Activated CD4-positive, alpha-beta T cell treated with anti-CD3 and anti-CD28 coated beads, Interleukin-2, amount 50 U/mL, for 4 hours (primary cell): ENCODE data around the gene PLAAT2.
"Not testable (repeated sequence)": the region's sequence is repeated elsewhere in the genome, so short reads cannot be mapped to it uniquely, and the experiment has no call there.

Source experiments
- DNase-seq, 2 experiments: peaks; one replicate each; pipeline ENCODE4 v3.0.0-alpha.2; 2020

Gene PLAAT2

DNA sequence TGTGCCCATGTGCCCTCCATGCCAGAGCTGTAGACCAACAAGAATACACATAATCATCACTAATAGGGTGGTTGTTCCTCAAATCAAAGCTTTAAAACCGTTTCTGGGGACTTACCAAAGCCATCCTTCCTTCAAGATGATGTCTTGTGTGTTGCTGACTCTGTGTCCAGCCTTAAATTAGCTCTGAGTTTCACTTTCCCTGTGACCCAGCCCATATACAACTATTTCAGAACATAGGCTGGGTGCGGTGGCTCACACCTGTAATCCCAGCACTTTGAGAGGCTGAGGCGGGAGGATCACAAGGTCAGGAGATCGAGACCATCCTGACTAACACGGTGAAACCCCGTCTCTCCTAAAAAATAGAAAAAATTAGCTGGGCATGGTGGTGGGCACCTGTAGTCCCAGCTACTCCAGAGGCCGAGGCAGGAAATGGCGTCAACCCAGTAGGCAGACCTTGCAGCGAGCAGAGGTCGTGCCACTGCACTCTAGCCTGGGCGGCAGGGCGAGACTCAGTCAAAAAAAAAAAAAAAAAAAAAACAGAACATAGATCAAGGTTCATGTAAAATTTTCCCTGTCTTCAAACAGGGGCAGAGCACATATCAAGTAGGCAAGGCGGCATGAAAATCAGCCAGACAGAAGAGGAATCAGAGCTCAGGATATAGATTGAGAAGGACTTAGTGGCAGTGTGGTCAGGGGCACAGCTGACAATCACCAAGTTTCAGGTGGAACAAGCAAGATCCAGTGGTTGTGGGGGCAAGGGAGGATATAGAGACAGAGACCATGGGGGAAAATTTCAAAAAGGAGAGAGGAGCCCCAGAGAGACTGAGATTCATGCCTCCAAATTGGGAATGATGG, at the start of gene PLAAT2:
Gene PLAAT2 (minus strand): TSS at position 179 of the 855 bp plus-strand sequence. CDS start 55 bp downstream, at position 124.
- DNase-seq, result no peak

DNA sequence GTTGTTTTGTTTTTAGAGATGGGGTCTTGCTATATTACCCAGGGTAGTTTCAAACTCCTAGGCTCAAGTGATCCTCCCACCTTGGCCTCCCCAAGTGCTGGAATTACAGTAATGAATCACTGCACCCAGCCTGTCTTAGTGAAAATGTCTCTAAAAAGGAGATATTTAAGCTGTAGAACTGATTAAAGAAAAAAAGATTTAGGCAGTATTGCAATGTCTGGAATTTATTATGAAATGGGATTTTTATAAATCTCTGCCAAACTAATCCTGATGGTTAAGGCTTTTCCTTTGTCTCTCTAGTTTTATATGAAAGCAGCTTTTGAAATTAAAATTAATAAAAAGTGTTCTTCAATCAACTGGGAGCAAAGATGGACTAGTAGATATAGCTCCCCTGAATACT, 49.0 kb upstream of the PLAAT2 start:
- DNase-seq, result no peak

DNA sequence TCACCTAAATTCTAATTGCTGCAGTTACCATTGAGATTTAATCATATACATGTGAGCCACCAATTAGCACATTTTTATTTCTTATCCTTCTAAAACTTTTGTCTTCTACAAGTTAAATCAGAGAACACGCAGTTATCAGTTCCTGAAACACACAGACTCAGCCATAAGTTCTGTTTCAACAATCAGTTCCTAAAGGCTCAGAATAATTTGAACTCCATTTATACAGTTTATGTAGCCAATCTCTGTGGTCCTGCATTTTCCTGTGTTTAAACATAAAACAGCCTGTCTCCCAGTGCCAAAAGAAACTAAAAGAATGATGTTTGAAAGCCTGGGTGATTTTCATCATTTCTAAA, 48.2 kb upstream of the PLAAT2 start:
- DNase-seq, result no peak

DNA sequence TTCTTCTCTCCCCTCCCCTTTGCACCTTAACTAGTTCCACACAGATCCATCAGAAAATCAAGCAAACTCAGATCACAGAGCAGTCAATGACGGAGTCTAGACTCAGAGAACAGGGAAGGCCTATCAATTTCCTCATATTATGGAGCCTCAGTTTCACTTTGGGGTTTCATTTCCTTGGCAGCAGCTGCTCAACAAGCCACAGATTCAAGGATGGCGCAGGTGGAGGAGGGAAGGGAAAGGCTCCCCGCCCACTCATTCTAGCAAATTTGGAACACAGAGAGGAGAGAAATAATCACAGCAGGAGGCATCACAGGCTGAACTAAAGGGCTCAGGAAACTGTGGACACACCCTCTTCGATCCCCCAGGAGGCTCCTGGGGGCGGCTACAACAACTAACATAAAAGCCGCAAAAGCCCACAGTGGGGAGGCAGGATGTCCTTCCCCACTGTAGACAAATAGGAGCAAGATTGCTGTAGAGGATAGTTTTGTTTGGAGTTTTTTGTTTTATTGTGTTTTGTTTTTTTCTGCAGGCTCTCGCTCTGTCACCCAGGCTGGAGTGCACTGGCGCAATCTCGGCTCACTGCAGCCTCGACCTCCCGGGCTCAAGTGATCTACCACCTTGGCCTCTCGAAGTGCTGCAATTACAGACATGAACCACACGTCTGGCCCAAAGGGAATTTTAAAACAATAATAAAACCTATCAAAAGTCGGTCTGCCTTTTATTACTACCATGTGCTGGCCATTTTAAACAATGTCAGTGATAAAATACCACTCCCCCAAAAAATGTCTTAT, 47.6 kb upstream of the PLAAT2 start:
- DNase-seq, result no peak

DNA sequence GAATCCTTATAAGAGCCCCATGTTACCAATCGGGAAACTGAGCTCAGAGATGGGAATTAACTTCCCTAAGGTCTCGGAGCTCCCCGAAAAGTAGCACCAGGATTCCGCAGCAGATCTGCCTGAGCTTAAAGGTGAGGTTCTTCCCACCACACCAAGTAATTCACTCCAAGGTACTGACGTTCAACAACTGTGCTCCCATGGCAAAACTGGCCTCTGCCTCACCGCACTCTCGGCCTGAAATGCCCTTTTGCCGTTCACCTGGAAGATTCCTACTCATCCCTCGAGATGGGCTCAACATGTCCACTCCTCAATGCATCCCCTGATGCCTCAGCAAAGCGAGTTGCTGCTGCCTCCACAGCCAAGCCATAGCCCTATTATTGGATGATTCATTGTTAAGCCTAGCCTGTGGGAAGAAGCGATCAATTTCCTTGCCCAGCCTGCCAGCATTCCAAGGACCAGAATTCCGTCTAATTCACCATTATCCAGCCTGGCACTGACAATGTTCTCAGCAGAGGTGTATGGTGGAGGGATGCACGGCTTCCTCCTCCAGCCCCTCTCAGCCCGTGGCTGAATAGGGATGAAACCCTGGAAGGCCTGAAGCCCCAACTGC, 46.9 kb upstream of the PLAAT2 start:
- no peak for DNase-seq

DNA sequence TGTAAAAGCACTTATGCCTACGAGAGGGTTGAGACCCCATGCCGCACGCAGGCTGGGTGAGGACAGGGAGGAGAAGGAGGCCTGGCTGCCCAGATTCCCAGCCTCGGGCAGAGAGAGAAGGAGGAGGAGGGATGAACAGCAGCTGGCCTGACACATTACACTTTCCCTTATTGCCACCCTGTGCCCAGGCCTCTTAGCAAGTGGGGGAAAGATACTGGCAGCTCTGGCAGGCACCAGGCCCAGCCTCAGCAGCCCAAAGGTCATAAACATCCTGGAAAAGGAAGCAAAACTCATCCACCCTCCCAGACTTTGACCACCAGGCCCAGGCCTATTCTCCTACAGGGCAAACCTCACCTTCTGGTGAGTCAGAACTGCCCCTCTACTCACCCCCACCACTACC, 46.4 kb upstream of the PLAAT2 start:
- DNase-seq, result no peak

DNA sequence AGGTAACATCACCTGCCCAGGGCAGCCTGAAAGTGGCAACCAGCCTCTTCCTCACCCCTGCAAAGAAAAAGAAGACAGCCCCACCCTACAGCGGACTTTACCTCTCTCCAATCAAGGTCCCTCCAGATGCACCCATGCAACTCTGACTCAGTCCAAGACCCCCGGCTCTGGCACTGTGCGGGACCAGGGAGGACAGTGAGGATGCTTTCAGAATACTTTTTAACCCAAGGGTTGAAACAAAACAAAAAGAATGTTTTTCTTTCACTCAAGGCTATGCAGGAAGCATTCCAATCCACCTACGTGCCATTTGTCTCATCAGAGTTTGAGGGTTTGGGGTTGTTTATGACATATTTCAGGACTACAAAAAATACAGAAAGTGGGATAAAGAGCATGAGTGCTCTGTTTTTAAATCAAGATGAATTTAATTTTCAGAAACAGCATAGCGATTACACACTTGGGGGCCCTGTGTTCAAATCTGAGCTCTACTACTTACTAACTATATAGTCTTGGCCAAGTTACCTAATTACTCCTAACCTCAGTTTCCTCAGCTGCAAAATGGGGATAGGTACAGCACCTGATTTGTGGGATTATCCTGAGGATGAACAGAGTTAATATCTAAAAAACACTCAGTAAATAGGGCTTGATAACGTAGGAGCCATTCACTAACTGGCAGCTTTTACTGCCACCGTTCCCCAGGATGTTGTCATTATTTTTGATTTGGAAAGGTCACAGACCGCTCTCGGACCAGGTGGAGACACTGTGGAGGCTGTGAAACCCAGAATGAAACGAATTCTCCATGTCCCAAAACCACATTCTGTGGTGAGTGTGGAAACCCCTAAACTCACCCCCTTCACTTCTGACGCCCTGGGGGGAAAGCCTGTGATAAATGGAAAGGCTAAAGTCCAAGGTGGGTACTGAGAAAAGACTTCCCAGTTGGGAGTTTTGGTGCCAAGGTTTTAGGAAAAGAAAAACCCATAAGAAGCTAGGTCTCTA, 45.5 kb upstream of the PLAAT2 start:
- no peak for DNase-seq

DNA sequence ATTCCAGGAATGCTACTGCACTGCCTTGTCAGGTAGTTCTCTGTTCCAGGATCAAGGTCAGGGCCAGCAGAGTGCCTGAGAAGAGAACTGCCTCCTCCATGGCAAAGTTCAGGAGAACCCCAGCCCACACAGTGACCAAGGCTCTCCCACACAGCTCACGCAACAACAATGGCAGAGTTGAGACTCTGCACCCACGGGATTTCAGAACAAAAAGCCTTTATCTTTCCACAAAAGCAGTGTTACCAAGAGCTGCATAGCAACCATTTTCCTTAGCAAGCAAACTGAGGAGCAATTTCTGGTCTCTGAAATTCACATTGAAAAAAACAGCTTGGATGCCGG, 40.0 kb upstream of the PLAAT2 start:
- DNase-seq, result no peak

DNA sequence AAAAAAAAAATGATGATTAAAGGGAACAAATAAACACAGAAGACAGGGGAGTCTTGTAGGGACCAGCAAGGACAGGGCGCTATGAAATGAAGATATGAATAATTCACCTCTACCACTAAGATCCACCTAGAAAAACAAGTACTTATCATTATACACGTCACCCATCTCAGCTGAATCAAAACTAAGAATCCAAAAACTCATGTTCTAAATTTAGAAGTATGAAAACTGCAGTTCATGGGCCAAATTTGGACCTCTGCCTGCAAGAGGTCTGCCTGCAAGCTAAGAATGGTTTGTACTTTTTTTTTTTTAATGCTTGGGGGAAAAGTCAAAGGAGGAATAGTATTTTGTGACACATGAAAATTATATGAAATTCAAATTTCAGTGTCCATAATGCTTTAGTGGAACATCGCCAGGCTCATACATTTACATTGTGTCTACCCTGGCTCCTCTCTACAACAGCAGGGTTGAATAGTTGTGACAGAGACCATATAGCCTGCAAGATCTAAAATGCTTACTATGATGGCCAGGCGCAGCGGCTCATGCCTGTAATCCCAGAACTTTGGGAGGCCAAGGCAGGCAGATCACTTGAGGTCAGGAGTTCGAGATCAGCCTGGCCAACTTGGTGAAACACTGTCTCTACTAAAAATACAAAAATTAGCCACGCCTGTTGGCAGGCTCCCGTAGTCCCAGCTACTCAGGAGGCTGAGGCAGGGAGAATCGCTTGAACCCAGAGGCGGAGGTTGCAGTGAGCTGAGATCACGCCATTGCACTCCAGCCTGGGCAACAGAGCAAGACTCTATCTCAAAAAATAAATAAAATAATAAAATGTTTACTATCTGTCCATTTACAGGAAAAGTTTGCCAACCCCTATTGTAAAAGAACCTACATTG, 39.4 kb upstream of the PLAAT2 start:
- DNase-seq, result not testable (repeated sequence)

DNA sequence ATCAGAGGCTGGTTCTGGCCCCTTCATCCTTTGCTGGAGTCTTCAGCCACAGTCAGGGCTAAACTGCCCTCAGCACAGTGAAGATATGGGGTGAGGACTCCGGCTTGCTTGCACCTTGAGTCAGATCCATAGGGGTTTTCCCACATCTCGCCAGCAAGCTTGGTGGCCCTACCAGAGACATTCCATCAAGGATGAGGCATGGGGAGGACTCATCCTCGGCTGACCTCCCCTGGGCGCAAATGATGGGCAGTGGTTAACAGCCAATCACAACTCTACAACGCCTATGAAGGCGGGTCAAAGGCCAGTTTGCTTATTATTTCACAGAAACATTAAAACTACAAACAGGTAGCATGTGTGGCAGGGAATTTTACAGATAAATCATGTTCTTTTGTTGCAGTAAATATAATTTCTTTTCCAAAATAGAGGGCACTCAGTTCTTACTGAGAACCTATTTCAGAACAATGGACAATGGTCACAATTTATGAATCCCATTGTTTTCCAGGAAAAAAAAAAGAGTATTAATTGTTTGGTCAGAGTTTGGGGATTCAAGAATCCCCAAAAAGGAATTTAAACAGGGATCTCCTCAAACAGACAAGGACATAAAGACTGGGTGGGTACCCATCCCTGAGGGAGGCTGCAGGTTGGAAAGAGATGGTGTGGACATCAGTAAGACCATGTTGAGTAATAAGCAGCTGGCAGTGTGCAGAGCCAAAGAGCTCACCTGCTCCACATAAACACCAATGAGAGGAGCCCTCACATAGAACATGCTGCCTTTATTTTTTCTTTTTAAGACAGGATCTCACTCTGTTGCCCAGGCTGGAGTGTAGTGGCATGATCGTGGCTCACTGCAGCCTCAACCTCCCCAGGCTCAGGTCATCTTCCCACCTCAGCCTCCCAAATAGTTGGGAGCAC, 36.3 kb upstream of the PLAAT2 start:
- no peak for DNase-seq

DNA sequence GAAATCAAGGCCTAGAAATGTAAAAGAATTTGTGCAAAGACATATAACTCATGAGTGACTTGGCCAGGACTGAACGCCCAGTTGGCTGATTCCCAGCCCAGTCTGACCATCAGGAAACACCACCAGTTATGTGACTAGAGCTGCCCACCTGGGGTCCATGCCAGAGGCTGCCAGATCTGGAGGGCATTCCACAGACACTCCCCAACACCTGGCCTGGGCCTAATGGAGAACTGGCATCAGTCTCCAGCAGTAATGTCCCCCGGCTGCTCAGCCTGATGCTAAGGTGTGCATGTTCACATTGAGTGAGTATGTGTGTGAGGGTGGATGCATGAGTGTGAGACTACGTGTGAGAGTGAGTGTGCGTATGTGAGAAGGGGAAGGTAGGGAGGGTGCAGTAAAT, 35.4 kb upstream of the PLAAT2 start:
- no peak for DNase-seq

DNA sequence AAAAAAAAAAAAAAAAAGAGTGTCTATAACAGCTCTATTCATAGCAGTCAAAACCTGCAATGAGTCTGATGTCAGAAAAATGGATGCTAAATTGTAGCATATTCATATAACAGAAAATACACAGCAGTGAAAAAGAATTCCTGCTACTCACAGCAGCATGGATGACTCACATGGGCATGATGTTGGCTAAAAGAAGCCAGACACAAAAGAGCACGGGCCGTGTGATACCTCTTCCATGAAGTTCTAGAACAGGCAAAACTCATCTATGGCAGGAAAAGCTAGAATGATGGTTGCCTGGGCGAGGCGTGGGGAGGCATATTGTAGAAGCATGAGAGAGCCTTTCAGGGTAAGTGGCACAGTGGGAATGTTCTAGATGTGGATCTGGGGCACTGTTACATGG, 32.1 kb upstream of the PLAAT2 start:
- DNase-seq, result no peak

DNA sequence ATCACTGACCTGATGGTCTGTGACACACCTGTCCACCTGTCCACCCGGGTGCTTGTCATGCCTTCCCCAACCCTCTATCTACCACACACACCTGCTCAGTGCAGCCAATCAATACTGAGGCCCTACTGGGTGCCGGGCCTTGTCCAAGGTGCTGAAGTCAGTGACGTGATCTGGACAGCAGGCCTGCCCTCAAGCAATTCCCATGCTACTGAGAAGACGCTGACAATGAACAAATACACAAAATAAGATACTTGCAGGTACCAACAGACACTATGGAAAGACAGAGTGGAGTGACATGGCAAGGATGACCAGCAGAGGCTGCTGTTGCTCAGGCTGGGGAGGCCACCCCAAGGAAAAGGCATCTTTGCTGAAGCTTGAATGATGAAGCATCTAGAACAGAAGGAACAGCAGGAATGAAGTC, 29.8 kb upstream of the PLAAT2 start:
- DNase-seq, result no peak

DNA sequence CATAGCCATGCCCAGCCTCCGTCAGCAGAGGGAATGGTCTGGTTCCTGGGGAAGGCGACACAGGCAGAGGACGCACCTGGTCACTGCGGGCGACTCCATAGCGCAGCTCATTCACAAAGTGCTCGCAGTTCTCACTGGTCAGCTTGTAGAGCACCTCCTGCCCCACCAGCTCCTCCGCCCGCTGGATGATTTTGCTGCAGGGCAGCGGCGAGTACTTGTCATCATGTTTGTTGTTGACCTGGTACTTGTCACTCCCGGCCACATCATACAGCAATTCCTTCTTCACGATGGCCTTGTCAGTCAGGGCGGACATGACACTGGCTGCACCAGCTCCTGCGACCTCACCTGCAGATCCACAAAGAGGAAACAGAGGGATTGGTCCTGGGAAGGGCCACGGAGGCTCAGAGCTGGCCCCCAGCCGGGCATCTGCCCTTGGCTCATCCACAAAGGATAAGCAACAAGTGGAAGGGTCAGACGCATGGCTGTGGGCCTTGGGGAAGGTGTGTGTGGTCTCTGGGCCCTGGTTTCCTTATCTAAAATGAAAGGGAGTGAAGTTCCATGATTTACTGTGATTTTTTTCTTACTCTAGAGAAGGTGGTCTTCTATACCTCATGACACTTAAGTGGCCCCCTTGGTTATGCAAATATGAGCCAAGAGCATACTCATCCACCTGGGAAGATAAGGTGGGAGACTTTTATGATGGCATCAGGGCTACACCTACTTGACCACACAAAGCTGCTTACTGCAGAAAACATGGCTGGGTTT, 27.0 kb upstream of the PLAAT2 start:
- DNase-seq, result no peak

DNA sequence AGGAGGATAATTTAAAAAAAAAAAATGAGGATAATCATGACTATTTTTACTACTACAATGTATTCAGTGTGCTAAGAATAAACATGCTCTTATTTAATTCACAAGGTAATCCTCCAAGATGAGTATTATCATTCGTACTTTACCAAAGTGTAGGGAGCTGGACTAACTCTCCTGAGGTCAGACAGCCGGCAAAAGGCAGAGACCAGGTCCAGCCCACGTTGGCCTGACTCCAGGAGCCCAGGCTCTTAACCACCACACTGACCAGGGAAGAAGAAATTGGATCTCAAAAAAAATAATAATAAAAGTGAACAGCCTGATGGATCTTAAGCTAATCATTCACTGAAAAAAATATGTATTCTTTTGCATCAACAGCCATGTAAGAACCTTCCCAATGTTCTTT, 25.8 kb upstream of the PLAAT2 start:
- DNase-seq, result no peak

DNA sequence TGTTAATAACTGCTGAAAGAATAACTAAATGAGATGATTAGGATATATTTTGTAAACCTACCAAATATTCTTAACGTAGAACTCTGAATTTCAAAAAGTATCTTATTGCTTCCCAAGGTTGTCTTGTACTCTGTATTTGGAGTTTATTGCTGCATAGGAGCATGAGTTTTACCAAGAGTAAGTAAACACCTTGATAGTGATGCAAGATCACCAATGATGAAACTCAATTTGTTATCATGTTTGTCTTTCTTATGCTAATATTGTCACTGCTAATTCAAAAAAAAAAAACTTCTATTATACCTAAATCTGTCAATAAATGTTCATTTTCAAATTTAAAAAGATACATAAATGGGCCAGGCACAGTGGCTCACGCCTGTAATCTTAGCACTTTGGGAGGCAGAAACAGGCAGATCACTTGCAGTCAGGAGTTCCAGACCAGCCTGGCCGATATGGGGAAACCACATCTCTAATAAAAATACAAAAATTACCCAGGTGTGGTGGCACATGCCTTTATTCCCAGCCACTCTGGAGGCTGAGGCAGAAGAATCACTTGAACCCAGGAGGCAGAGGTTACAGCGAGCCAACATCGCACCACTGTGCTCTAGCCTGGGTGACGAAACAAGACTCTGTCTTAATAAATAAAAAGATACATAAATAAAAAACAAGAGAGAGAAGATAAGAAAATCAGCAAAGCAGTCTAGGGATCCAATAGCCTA, 23.4 kb upstream of the PLAAT2 start:
- no peak for DNase-seq

DNA sequence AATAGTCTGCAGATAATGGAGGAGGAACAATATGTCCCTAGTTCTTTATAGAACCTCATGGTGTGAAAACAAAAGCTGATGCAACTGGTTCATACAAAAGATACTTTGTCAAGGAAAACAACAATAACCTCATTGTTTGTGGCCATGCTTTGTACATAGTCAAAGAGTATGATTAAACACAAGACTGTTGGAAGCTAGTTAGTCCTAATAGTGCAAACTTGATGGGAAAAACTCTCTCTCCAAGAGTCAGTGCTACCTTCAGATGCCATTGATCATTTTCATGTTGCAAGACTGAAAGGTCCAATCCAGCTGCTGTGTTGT, 20.1 kb upstream of the PLAAT2 start:
- DNase-seq, result no peak

DNA sequence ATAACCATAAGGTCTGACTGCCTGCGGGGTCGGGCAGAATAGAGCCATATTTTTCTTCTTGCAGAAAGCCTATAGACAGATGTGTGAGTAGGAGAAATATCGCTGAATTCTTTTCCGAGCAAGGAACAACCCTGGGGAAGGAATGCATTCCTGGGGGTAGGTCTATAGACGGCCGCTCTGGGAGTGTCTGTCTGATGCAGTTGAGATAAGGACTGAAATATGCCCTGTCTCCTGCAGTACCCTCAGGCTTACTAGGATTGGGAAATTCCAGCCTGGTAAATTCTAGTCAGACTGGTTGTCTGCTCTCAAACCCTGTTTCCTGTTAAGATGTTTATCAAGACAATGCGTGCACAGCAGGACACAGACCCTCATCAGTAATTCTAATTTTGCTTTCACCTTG, 18.0 kb upstream of the PLAAT2 start:
- DNase-seq, result not testable (repeated sequence)

DNA sequence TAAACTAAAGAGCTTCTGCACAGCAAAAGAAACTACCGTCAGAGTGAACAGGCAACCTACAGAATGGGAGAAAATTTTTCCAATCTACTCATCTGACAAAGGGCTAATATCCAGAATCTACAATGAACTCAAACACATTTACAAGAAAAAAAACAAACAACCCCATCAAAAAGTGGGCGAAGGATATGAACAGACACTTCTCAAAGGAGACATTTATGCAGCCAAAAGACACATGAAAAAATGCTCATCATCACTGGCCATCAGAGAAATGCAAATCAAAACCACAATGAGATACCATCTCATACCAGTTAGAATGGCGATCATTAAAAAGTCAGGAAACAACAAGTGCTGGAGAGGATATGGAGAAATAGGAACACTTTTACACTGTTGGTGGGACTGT, 15.7 kb upstream of the PLAAT2 start:
- DNase-seq, result not testable (repeated sequence)
